GM12878 (cell line): ENCODE data around the gene PLA2G5. TPM values are rescaled to one million over a fixed set of nuclear protein-coding genes. Genes with fewer than 3 reads are reported as not detected.

Experiments
- ATAC-seq: fragments of 200-7000 bp; cut with Tn5 transposase; 3 replicates; pipeline ENCODE4 v1.9.1; 2020; ENCODE audit warnings: mild to moderate bottlenecking, moderate library complexity
- BruUV-seq: library from RNA; stranded (reverse); fragments of 400-500 nt; replicated peaks from 2 replicates; lab custom pipeline; 2021; lab: Mats Ljungman, UMichigan
- CTCF ChIA-PET: fragments of 300-600 bp; sonication (Branson Sonifier 250); formaldehyde crosslinking; extraction: SDS; loops from one replicate; lab custom pipeline; 2021; ENCODE audit warnings: inconsistent platforms; lab: Yijun Ruan, JAX
- POLR2A ChIA-PET: fragments of 350-600 bp; formaldehyde crosslinking; extraction: SDS; loops from one replicate; lab custom pipeline; 2021; ENCODE audit warnings: inconsistent platforms; lab: Charles Lee
- RAD21 ChIA-PET: fragments of 300-600 bp; sonication (Branson Sonifier 250); formaldehyde crosslinking; loops from one replicate; lab custom pipeline; 2023; ENCODE audit warnings: antibody characterized with exemption; ENCODE audit not compliant: unreplicated experiment; lab: Charles Lee
- SMC1A ChIA-PET: fragments of 300-600 bp; sonication (Branson Sonifier 250); formaldehyde crosslinking; loops from one replicate; lab custom pipeline; 2023; ENCODE audit not compliant: unreplicated experiment, uncharacterized antibody; lab: Charles Lee
- DNase-seq: peaks from one replicate; pipeline ENCODE4 v3.0.0-alpha.2; 2011; ENCODE audit warnings: low read depth, low spot score
- FAIRE-seq: peaks from 3 replicates; lab custom pipeline; 2011; peaks lifted over from hg19 to GRCh38; lab: Jason Lieb, UNC
- H2AFZ ChIP-seq: 2 replicates; pipeline ENCODE4 v1.6.0; 2011; ENCODE audit warnings: low read depth, low read length, control low read depth; ENCODE audit not compliant: control insufficient read depth
- H3K27ac ChIP-seq: 2 replicates; pipeline ENCODE4 v1.5.1; 2011; ENCODE audit warnings: control low read depth; ENCODE audit not compliant: control insufficient read depth, insufficient read depth
- H3K27me3 ChIP-seq, 2 experiments: replicated peaks in 1 of 2; 2 replicates each; pipeline versions ENCODE4 v1.6.0 to v1.6.1; 2011; ENCODE audit warnings: low read length in 1 of 2; ENCODE audit not compliant: control insufficient read depth in 2 of 2, insufficient read depth in 2 of 2
- H3K36me3 ChIP-seq, 2 experiments: 2 replicates each; pipeline ENCODE4 v1.5.1; 2011; ENCODE audit warnings: low read length in 1 of 2; ENCODE audit not compliant: control insufficient read depth in 2 of 2, insufficient read depth in 2 of 2
- H3K4me1 ChIP-seq: 2 replicates; pipeline ENCODE4 v1.6.1; 2011; ENCODE audit warnings: mild to moderate bottlenecking, low read length, moderate library complexity, mixed read lengths; ENCODE audit not compliant: control insufficient read depth, insufficient read depth
- H3K4me2 ChIP-seq: 2 replicates; pipeline ENCODE4 v1.6.0; 2011; ENCODE audit warnings: control low read depth; ENCODE audit not compliant: control insufficient read depth, insufficient read depth
- H3K4me3 ChIP-seq: fragments of 200-600 bp; sonication (generic); 2 replicates; pipeline ENCODE4 v1.5.1; 2016
- H3K79me2 ChIP-seq: 2 replicates; pipeline ENCODE4 v1.6.0; 2011; ENCODE audit warnings: low read length; ENCODE audit not compliant: control insufficient read depth, insufficient read depth
- H3K9ac ChIP-seq: 2 replicates; pipeline ENCODE4 v1.8.0; 2011; ENCODE audit warnings: low read length, control low read depth, mixed read lengths; ENCODE audit not compliant: control insufficient read depth, insufficient read depth
- H3K9me3 ChIP-seq: replicated peaks from 3 replicates; pipeline ENCODE4 v1.5.1; 2011; ENCODE audit warnings: mild to moderate bottlenecking, low read length; ENCODE audit not compliant: control insufficient read depth, insufficient read depth
- H4K20me1 ChIP-seq: 2 replicates; pipeline ENCODE4 v1.6.0; 2011; ENCODE audit not compliant: control insufficient read depth, insufficient read depth
- BACH1 ChIP-seq: fragments of 450-650 bp; IDR thresholded peaks from 2 replicates; pipeline ENCODE4 v1.6.1; 2017; ENCODE audit warnings: mild to moderate bottlenecking, borderline replicate concordance
- BRCA1 ChIP-seq: IDR thresholded peaks from 2 replicates; pipeline ENCODE4 v1.6.1; 2011; ENCODE audit warnings: low read depth, low read length, improper control_type of control experiment
- FOXM1 ChIP-seq: IDR thresholded peaks from 2 replicates; pipeline ENCODE4 v1.6.1; 2012; ENCODE audit warnings: low read depth, mild to moderate bottlenecking, inconsistent platforms, low read length, moderate library complexity
- MEF2B ChIP-seq: fragments of 450-650 bp; IDR thresholded peaks from 2 replicates; pipeline ENCODE4 v1.6.1; 2018; ENCODE audit warnings: mild to moderate bottlenecking, moderate library complexity; ENCODE audit not compliant: partially characterized antibody, poor library complexity, severe bottlenecking
- SMC3 ChIP-seq: IDR thresholded peaks from 2 replicates; pipeline ENCODE4 v1.6.1; 2011; ENCODE audit warnings: low read length, improper control_type of control experiment, borderline replicate concordance
- WRNIP1 ChIP-seq: IDR thresholded peaks from 2 replicates; pipeline ENCODE4 v1.6.1; 2011; ENCODE audit warnings: low read depth, low read length, improper control_type of control experiment, borderline replicate concordance
- WGBS: methylation state at CpG from one replicate; pipeline ENCODE4 v1.1.6; 2016; ENCODE audit warnings: low lambda C conversion rate; ENCODE audit not compliant: insufficient replicate concordance, insufficient coverage; ENCODE audit errors: missing lambda C conversion rate; 5-methylcytosine and 5-hydroxymethylcytosine counted together
- in situ Hi-C: fragments of 300-500 bp; cut with MboI; formaldehyde crosslinking; loops from 9 replicates; pipeline ENCODE4 v1.14.3; 2018; ENCODE audit warnings: mixed read lengths
- intact Hi-C: fragments of 100-400 bp; cut with micrococcal nuclease; formaldehyde crosslinking; loops from one replicate; pipeline ENCODE4 v1.14.2; 2022; ENCODE audit not compliant: unreplicated experiment
- polyA plus RNA-seq, 11 experiments: library from polyadenylated mRNA; depleted of rRNA in 4 of 11; unstranded in 6 of 11; stranded (reverse) in 5 of 11; fragments of >200 nt; fragmentation: Nextera tagmentation in 4 of 11; fragmentation: Illumina TruSeq in 1 of 11; extraction: Ambion mirVana in 4 of 11; extraction: Trizol in 1 of 11; gene quantifications; 1 replicate in 1 of 11; 2 replicates in 10 of 11; pipeline versions ENCODE4 v1.2.1 to v1.2.3, GENCODE V29; 2011 to 2016; ENCODE audit warnings: inconsistent platforms in 2 of 11, missing spikeins in 2 of 11, low read depth in 1 of 11
- total RNA-seq, 4 experiments: library from RNA; depleted of rRNA in 3 of 4; stranded (reverse); fragments of >200 nt in 3 of 4; fragmentation: Illumina TruSeq in 1 of 4; extraction: Trizol in 1 of 4; gene quantifications; 2 replicates each; pipeline versions ENCODE4 v1.2.1 to v1.2.3, GENCODE V29; 2013 to 2021
- TF ChIP-seq, protein P1 (sequence below): IDR thresholded peaks from 2 replicates; pipeline ENCODE4 v1.6.1; 2011; ENCODE audit warnings: low read depth, mild to moderate bottlenecking, low read length, moderate library complexity, borderline replicate concordance; ENCODE audit errors: extremely low read depth
- TF ChIP-seq, protein P2 (sequence below): fragments of 450-650 bp; IDR thresholded peaks from 2 replicates; pipeline ENCODE4 v1.6.1; 2017; ENCODE audit warnings: antibody characterized with exemption, mild to moderate bottlenecking, moderate library complexity
- TF ChIP-seq, protein P3 (sequence below): fragments of 450-650 bp; IDR thresholded peaks from 2 replicates; pipeline ENCODE4 v1.6.1; 2017; ENCODE audit warnings: mild to moderate bottlenecking, moderate library complexity

Gene PLA2G5
- total and polyA plus RNA-seq, 10 of the 15 experiments (the other 5 are each of a cell fraction or from before 2014, with no cell fraction given) = 0.10 to 0.19 (median 0.17) TPM; not detected in 7

DNA sequence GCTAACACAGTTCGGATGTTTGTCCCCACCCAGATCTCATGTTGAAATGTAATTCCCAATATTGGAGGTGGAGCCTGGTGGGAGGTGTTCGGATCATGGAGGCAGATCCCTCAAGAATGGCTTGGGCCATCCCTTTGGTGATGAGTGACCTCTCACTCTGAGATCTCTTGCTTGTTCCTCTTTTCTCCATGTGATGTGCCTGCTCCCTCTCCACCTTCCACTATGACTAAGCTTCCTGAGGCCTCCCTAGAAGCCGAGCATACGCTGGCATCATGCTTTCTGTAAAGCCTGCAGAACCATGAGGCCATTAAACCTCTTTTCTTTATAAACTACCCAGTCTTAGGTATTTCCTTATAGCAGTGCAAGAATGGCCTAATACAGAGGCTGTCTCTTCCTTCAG, 8.1 kb upstream of the PLA2G5 start:
- WGBS = 81% methylated on average over 4 of the region's 4 CpGs
- no peak for FAIRE-seq
- Histone ChIP-seq H3K9me3 (no peaks in the 10 kb centered on the region), H3K79me2 (no peaks in the 10 kb centered on the region), H2AFZ (no peak overlapping the region), H3K36me3 (no peaks in the 10 kb centered on the region), H3K4me1 (peaks cover 19% of the 10 kb centered on the region), H3K4me3 (no peak overlapping the region), H3K9ac (no peak overlapping the region), H3K27me3 (no peaks in the 10 kb centered on the region)
- ChIA-PET CTCF (no interaction called here), SMC1A (no interaction called here), POLR2A (no interaction called here)
- no peak for DNase-seq
- no peak for ATAC-seq
- BruUV-seq = no TSS peak
- in situ Hi-C loops = no loop called here
- TF ChIP-seq SMC3 (no peak), BRCA1 (no peak), MEF2B (no peak), BACH1 (no peak), WRNIP1 (no peak), FOXM1 (no peak)
- TF ChIP-seq, protein P1, sequence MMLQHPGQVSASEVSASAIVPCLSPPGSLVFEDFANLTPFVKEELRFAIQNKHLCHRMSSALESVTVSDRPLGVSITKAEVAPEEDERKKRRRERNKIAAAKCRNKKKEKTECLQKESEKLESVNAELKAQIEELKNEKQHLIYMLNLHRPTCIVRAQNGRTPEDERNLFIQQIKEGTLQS = no peak
- TF ChIP-seq, protein P2, sequence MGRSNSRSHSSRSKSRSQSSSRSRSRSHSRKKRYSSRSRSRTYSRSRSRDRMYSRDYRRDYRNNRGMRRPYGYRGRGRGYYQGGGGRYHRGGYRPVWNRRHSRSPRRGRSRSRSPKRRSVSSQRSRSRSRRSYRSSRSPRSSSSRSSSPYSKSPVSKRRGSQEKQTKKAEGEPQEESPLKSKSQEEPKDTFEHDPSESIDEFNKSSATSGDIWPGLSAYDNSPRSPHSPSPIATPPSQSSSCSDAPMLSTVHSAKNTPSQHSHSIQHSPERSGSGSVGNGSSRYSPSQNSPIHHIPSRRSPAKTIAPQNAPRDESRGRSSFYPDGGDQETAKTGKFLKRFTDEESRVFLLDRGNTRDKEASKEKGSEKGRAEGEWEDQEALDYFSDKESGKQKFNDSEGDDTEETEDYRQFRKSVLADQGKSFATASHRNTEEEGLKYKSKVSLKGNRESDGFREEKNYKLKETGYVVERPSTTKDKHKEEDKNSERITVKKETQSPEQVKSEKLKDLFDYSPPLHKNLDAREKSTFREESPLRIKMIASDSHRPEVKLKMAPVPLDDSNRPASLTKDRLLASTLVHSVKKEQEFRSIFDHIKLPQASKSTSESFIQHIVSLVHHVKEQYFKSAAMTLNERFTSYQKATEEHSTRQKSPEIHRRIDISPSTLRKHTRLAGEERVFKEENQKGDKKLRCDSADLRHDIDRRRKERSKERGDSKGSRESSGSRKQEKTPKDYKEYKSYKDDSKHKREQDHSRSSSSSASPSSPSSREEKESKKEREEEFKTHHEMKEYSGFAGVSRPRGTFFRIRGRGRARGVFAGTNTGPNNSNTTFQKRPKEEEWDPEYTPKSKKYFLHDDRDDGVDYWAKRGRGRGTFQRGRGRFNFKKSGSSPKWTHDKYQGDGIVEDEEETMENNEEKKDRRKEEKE = no peak
- TF ChIP-seq, protein P3, sequence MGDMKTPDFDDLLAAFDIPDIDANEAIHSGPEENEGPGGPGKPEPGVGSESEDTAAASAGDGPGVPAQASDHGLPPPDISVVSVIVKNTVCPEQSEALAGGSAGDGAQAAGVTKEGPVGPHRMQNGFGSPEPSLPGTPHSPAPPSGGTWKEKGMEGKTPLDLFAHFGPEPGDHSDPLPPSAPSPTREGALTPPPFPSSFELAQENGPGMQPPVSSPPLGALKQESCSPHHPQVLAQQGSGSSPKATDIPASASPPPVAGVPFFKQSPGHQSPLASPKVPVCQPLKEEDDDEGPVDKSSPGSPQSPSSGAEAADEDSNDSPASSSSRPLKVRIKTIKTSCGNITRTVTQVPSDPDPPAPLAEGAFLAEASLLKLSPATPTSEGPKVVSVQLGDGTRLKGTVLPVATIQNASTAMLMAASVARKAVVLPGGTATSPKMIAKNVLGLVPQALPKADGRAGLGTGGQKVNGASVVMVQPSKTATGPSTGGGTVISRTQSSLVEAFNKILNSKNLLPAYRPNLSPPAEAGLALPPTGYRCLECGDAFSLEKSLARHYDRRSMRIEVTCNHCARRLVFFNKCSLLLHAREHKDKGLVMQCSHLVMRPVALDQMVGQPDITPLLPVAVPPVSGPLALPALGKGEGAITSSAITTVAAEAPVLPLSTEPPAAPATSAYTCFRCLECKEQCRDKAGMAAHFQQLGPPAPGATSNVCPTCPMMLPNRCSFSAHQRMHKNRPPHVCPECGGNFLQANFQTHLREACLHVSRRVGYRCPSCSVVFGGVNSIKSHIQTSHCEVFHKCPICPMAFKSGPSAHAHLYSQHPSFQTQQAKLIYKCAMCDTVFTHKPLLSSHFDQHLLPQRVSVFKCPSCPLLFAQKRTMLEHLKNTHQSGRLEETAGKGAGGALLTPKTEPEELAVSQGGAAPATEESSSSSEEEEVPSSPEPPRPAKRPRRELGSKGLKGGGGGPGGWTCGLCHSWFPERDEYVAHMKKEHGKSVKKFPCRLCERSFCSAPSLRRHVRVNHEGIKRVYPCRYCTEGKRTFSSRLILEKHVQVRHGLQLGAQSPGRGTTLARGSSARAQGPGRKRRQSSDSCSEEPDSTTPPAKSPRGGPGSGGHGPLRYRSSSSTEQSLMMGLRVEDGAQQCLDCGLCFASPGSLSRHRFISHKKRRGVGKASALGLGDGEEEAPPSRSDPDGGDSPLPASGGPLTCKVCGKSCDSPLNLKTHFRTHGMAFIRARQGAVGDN = no peak
- TF ChIP-seq, all 136 proteins: peak for 0
- H3K4me2 ChIP-seq = no peak overlapping the region
- RAD21 ChIA-PET = interaction anchor here (0.6 kb wide), 1 partner anchor 346 kb away, joined by 3 read pairs; no protein-coding TSS in a partner anchor
- intact Hi-C loops = no loop called here
- H4K20me1 ChIP-seq = no peaks in the 10 kb centered on the region
- no peak overlapping the region for H3K27ac ChIP-seq
